ENCODE data around the gene PNMA1. TPM values are rescaled to one million over a fixed set of nuclear protein-coding genes. Genes with fewer than 3 reads are reported as not detected.

PNMA1 gene
- total and polyA plus RNA-seq, 2 of the 13 experiments (the other 11 are each of a cell fraction or from before 2014, with no cell fraction given), result 7.0 to 8.3 TPM

DNA sequence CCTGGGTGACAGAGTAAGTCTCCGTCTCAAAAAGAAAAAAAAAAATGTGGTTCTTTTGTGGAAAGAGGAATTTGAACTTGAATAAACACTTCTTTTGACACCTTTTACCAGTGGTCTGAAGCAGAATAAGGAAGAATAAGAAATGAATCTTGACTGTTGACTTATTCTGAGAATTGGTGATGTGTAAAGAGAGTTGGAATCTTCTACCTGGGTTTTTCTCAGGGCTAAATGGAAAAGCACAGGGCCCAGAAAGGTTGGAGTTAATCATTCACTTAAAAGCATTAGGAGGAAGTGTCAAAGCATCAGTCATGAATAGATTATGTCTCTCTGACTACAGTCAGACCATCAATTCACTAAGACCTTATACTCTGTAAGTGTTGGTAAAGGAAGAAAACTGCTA, 13.9 kb downstream of the PNMA1 start:
- H3K4me3 ChIP-seq (replicated peaks in 1 of 3; ENCODE audit: insufficient read depth in 1 of 3, low read depth in 2 of 3, low read length in 3 of 3), result no peak overlapping the region
- no peak overlapping the region for H3K4me2 ChIP-seq (ENCODE audit: low read depth, low read length)
- H3K79me2 ChIP-seq (ENCODE audit: insufficient read depth, low read length), result no peaks in the 10 kb centered on the region
- H2AFZ ChIP-seq (ENCODE audit: low read length), result no peak overlapping the region
- no peaks in the 10 kb centered on the region for H3K27me3 ChIP-seq (ENCODE audit: control insufficient read depth in 1 of 2, insufficient read depth in 2 of 2, low read length in 2 of 2)
- CTCF ChIA-PET (ENCODE audit: low intra/inter-chr PET ratio, low total read pairs), result no interaction called here
- in situ Hi-C loops (cut with HindIII; ENCODE audit: extremely low pct_ligation_motif_present, low pct_unique_long_range_greater_than_20kb) (no loop called here), intact Hi-C loops (cut with micrococcal nuclease; ENCODE audit: unreplicated experiment) (no loop called here)
- WGBS (ENCODE audit: low lambda C conversion rate), result 89% methylated on average over 1 of the region's 1 CpG
- POLR2A ChIA-PET, result no interaction called here
- ATAC-seq, result peak; percentile 63; the same call in 2 of the 3 replicates
- H3K9me3 ChIP-seq (ENCODE audit: low read length), result no peaks in the 10 kb centered on the region
- H3K36me3 ChIP-seq (replicated peaks in 1 of 2; ENCODE audit: control insufficient read depth in 1 of 2, insufficient read depth in 2 of 2, low read length in 2 of 2), result no peaks in the 10 kb centered on the region; a peak in 1 of 5 replicates
- H3K4me1 ChIP-seq (ENCODE audit: insufficient read depth, low read length), result peaks cover 15% of the 10 kb centered on the region
- no peak for FAIRE-seq
- H4K20me1 ChIP-seq (ENCODE audit: insufficient read depth, low read length), result no peaks in the 10 kb centered on the region
- no TSS peak for BruUV-seq (replicated peaks)
- TF ChIP-seq, protein P1, sequence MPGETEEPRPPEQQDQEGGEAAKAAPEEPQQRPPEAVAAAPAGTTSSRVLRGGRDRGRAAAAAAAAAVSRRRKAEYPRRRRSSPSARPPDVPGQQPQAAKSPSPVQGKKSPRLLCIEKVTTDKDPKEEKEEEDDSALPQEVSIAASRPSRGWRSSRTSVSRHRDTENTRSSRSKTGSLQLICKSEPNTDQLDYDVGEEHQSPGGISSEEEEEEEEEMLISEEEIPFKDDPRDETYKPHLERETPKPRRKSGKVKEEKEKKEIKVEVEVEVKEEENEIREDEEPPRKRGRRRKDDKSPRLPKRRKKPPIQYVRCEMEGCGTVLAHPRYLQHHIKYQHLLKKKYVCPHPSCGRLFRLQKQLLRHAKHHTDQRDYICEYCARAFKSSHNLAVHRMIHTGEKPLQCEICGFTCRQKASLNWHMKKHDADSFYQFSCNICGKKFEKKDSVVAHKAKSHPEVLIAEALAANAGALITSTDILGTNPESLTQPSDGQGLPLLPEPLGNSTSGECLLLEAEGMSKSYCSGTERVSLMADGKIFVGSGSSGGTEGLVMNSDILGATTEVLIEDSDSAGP (CRISPR knock-in tag; IDR thresholded peaks at IDR 0.05; ENCODE audit: borderline replicate concordance), result no peak
- TF ChIP-seq ZNF737 (CRISPR knock-in tag; IDR thresholded peaks at IDR 0.05; ENCODE audit: borderline replicate concordance), result no peak
- no peak for TF ChIP-seq CBX1 (IDR thresholded peaks at IDR 0.05; ENCODE audit: low read depth)
- TF ChIP-seq, protein P2, sequence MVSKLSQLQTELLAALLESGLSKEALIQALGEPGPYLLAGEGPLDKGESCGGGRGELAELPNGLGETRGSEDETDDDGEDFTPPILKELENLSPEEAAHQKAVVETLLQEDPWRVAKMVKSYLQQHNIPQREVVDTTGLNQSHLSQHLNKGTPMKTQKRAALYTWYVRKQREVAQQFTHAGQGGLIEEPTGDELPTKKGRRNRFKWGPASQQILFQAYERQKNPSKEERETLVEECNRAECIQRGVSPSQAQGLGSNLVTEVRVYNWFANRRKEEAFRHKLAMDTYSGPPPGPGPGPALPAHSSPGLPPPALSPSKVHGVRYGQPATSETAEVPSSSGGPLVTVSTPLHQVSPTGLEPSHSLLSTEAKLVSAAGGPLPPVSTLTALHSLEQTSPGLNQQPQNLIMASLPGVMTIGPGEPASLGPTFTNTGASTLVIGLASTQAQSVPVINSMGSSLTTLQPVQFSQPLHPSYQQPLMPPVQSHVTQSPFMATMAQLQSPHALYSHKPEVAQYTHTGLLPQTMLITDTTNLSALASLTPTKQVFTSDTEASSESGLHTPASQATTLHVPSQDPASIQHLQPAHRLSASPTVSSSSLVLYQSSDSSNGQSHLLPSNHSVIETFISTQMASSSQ (IDR thresholded peaks at IDR 0.05; ENCODE audit: low read depth), result peak; percentile 48
- TF ChIP-seq, protein P2 (CRISPR knock-in tag; IDR thresholded peaks at IDR 0.05; ENCODE audit: borderline replicate concordance), result no peak
- TF ChIP-seq NONO (IDR thresholded peaks at IDR 0.05), result no peak
- TF ChIP-seq NONO (CRISPR knock-in tag; conservative IDR thresholded peaks at IDR 0.05), result no peak
- H3K9ac ChIP-seq (ENCODE audit: insufficient read depth, low read depth, low read length), result no peak overlapping the region
- H3K27ac ChIP-seq (ENCODE audit: extremely low read length, insufficient read depth, low read length), result no peak overlapping the region
- DNase-seq (ENCODE audit: low spot score), result peak; percentile 23

Measured in HepG2 (cell line).